IPS-18a (cell line): ENCODE results near the gene ARFIP2.
"Not testable (repeated sequence)": the region's sequence is repeated elsewhere in the genome, so short reads cannot be mapped to it uniquely, and the experiment has no call there.

Source experiments
- H3K27ac ChIP-seq: one replicate; pipeline ENCODE4 v1.5.1; 2013; ENCODE audit warnings: low read length
- H3K27me3 ChIP-seq: one replicate; pipeline ENCODE4 v1.6.1; 2013; ENCODE audit warnings: mild to moderate bottlenecking, low read length; ENCODE audit not compliant: control insufficient read depth, insufficient read depth
- H3K36me3 ChIP-seq: one replicate; pipeline ENCODE4 v1.6.1; 2013; ENCODE audit warnings: low read depth, low read length; ENCODE audit not compliant: control insufficient read depth
- H3K4me1 ChIP-seq: one replicate; pipeline ENCODE4 v1.6.1; 2013; ENCODE audit warnings: low read depth, low read length; ENCODE audit not compliant: control insufficient read depth
- H3K4me3 ChIP-seq: one replicate; pipeline ENCODE4 v1.5.1; 2013; ENCODE audit warnings: low read length
- H3K9ac ChIP-seq: one replicate; pipeline ENCODE4 v1.6.1; 2013; ENCODE audit warnings: mild to moderate bottlenecking, low read length, moderate library complexity
- H3K9me3 ChIP-seq: one replicate; pipeline ENCODE4 v1.6.1; 2013; ENCODE audit warnings: low read depth, low read length; ENCODE audit not compliant: control insufficient read depth

The ARFIP2 gene, protein sequence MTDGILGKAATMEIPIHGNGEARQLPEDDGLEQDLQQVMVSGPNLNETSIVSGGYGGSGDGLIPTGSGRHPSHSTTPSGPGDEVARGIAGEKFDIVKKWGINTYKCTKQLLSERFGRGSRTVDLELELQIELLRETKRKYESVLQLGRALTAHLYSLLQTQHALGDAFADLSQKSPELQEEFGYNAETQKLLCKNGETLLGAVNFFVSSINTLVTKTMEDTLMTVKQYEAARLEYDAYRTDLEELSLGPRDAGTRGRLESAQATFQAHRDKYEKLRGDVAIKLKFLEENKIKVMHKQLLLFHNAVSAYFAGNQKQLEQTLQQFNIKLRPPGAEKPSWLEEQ

DNA sequence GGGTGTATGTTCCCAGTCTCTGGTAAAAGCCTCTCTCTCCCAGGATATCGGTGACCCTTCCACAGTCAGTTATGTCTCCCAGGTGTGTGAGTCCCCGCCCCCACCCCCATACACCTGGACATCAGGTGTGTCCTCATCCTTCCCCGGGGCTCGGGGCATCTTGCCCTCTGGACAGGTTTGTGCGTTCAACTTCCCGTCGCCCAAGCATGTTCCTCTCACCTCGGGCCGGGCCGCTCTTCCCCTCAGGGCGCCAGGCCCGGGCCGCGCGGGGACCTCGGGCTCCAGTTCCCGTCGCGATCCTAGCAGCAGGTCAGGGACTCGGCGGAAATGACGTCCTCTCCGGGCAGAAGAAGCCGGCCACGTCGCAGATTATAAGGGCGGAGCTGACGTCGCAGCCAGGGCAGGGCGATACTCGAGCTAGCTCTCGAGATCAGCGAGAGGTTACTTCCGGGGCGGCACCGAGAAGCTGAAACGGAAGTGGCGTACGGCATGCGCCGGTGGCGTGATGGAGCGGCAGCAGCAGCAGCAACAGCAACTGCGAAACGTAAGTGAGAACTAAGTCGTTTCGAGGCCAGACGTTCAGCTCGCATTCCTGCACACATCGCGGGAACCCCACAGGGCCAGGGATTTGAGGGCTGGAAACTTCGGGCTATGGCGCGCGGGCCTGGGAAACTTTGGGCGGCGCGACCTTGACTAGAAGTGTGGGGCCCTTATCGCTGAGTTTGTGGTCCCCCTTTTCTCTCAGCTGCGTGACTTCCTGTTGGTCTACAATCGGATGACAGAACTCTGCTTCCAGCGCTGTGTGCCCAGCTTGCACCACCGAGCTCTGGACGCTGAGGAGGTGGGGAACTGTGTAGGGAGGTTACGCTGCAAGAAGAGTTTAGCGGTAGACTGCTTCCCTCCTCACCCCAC lies at the start of gene ARFIP2, which contains the start of gene TIMM10B:
TSS of gene ARFIP2 (minus strand) at position 320 of the 912 bp plus-strand sequence. CDS start 910 bp downstream, outside the sequence.
TSS of gene TIMM10B (plus strand) at position 490 of the 912 bp plus-strand sequence. CDS start at position 506, 16 bp downstream.
- no peaks in the 10 kb centered on the region for H3K27me3 ChIP-seq
- H3K36me3 ChIP-seq = peaks cover 62% of the 10 kb centered on the region
- H3K27ac ChIP-seq = peak within 1 kb of the TSS; percentile 66
- peak within 1 kb of the TSS; percentile 95 for H3K9ac ChIP-seq
- peak within 1 kb of the TSS; percentile 94 for H3K4me3 ChIP-seq
- H3K9me3 ChIP-seq = no peaks in the 10 kb centered on the region
- peaks cover 4% of the 10 kb centered on the region for H3K4me1 ChIP-seq

DNA sequence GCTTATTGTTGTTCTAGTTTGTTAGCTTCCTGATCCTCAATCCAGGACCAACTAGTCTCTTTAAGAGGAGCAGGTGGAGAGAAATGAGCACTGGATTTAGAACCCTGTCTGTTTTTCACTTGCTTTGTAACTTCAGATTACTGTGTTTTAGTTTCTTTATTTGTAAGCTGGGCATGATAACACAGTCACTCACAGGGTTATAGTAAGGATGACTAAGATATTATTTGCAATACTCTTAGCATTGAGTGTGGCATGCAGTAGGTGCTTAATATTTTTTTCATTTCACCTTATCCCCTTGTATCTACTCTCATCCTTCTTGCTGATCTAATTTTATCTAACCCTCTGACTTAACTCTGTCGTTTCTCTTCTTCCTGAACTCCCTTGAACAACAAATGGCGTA lies 49.7 kb upstream of the ARFIP2 start:
- Histone ChIP-seq H3K27me3 (no peaks in the 10 kb centered on the region), H3K9me3 (no peaks in the 10 kb centered on the region), H3K4me1 (no peaks in the 10 kb centered on the region), H3K9ac (no peak overlapping the region), H3K4me3 (no peak overlapping the region), H3K27ac (no peak overlapping the region), H3K36me3 (no peaks in the 10 kb centered on the region)

DNA sequence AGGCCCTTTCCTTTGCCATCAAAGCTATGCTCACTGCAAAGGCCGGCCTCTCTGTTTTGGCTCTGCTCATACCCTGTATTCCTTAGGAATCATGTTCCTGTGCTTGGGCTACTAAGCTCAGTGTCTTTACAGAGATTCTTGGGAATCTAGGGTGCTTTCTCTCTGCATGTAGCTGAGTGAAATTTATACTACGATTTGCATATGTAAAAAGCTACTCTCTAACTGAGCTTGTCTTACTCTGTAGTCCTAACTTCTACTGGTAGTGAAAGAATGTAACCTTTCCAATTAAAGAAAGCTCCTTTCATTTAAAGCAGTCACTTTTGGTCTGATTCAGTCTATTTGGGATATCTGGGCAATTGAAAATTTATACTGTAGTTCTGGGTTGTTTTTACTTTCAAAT lies 48.1 kb upstream of the ARFIP2 start:
- Histone ChIP-seq H3K9ac (no peak overlapping the region), H3K4me3 (no peak overlapping the region), H3K27ac (no peak overlapping the region), H3K27me3 (no peaks in the 10 kb centered on the region), H3K4me1 (no peaks in the 10 kb centered on the region), H3K9me3 (no peaks in the 10 kb centered on the region), H3K36me3 (no peaks in the 10 kb centered on the region)

DNA sequence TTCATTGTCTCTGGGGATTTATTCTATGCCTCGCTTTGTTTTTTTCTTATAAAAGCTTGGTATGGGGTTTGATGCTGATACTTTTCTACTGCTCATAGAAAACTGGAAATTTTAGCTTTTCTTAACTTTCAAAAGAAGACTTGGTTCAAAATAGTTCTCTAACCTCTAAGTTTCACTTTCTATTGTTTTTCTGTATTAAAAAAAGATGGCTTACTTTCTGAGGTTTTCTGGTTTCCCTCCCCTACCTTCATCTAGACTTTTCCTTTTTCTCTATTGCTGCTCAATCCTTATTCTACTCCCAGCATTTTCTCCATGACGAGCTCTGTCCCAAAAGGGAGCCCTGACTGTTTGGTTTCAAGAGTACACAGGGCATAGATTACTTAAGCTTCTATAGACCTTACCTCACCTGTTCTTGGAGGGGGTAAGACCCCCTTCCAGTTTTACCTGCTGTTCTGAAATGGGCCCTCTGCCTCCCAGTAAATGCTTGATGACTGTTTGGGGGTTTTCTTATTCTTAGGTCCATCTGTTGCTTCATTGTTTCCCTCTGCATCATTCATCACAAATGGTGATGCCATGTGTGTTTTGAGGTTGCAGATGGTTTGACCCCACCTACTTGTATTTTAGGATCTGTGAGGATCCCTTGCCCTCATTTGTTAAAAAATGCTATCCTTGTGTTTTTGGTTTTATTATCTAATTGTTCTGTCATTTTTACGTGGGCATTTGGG lies 45.4 kb upstream of the ARFIP2 start:
- Histone ChIP-seq H3K4me1 (no peaks in the 10 kb centered on the region), H3K9ac (no peak overlapping the region), H3K27me3 (no peaks in the 10 kb centered on the region), H3K27ac (no peak overlapping the region), H3K36me3 (no peaks in the 10 kb centered on the region), H3K9me3 (no peaks in the 10 kb centered on the region), H3K4me3 (no peak overlapping the region)

DNA sequence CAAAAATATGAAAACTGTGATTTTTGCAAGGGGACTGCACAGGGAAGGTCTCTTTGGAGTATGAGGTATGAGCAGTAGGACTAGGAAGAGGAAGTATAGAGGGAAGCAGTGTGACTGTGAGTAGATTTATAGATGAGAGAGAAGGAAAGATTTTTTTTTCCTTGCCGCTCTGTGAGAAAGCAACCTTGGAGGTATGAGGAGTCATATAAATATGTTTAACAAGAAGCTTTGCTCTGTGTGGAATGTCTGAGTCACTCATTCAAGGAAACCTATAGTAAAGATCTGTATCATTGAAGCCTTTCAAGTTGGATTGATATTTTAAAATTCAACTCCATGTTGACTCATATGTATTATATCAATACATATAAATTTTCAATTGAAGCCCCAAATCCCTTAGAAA lies 42.1 kb upstream of the ARFIP2 start:
- Histone ChIP-seq H3K27ac (no peak overlapping the region), H3K36me3 (peaks cover 6% of the 10 kb centered on the region), H3K9ac (no peak overlapping the region), H3K9me3 (no peaks in the 10 kb centered on the region), H3K27me3 (no peaks in the 10 kb centered on the region), H3K4me3 (no peak overlapping the region), H3K4me1 (no peaks in the 10 kb centered on the region)

DNA sequence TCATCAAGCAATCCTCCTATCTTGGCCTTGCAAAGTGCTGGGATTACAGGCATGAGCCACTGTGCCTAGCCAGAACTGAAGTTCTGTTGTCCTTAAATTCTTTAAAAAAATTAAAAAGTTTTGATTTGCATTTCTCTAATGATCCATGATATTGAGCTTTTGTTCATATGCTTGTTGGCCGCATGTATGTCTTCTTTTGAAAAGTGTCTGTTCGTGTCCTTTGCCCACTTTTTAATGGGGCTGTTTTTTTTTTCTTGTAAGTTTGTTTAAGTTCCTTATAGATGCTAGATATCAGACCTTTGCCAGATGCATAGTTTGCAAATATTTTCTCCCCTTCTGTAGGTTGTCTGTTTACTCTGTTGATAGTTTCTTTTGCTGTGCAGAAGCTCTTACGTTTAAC lies 40.8 kb upstream of the ARFIP2 start:
- H3K4me3 ChIP-seq, H3K27me3 ChIP-seq, H3K36me3 ChIP-seq, H3K9me3 ChIP-seq, H3K27ac ChIP-seq, H3K4me1 ChIP-seq, H3K9ac ChIP-seq: not testable (repeated sequence)

DNA sequence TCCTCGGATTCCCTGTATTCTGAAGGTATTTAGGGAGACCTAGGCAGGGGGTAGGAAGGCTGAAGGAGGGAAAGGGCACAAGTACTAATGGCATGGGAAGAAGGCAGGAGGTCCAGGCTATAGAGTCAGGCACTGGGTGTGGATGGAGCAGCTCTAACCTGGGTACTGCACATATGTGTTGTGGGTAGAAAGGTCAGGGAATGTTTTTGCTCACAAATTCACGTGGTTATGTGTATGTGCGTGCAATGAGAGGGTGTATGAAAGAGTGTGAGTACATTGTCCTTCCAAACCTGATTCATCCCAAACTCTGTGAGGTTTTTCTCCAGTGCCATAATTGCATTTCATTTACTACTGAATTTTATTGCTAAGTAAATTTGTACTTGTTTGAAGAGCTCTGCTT lies 39.1 kb upstream of the ARFIP2 start:
- Histone ChIP-seq H3K4me3 (no peak overlapping the region), H3K27me3 (no peaks in the 10 kb centered on the region), H3K36me3 (peaks cover 6% of the 10 kb centered on the region), H3K27ac (no peak overlapping the region), H3K9ac (no peak overlapping the region), H3K4me1 (no peaks in the 10 kb centered on the region), H3K9me3 (no peaks in the 10 kb centered on the region)

DNA sequence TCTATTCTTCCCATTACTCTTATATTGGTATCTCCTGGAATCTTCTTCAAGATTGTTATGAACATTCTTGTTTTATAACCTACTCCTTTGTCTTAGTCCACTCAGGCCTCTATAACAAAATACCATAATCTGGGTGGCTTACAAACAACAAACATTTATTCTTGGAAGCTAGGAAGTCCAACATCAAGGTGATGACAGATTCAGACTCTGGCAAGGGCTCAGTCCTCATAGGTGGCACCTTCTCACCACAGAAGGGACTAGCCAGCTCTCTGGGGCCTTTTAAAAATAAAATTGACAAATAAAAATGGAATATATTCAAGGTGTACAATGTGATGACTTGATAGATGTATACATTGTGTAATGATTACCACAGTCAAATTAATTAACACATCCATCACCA lies 35.7 kb upstream of the ARFIP2 start:
- H3K9me3 ChIP-seq = no peaks in the 10 kb centered on the region
- no peak overlapping the region for H3K9ac ChIP-seq
- H3K27ac ChIP-seq = no peak overlapping the region
- H3K36me3 ChIP-seq = peaks cover 6% of the 10 kb centered on the region
- H3K27me3 ChIP-seq = no peaks in the 10 kb centered on the region
- H3K4me1 ChIP-seq = no peaks in the 10 kb centered on the region
- no peak overlapping the region for H3K4me3 ChIP-seq

DNA sequence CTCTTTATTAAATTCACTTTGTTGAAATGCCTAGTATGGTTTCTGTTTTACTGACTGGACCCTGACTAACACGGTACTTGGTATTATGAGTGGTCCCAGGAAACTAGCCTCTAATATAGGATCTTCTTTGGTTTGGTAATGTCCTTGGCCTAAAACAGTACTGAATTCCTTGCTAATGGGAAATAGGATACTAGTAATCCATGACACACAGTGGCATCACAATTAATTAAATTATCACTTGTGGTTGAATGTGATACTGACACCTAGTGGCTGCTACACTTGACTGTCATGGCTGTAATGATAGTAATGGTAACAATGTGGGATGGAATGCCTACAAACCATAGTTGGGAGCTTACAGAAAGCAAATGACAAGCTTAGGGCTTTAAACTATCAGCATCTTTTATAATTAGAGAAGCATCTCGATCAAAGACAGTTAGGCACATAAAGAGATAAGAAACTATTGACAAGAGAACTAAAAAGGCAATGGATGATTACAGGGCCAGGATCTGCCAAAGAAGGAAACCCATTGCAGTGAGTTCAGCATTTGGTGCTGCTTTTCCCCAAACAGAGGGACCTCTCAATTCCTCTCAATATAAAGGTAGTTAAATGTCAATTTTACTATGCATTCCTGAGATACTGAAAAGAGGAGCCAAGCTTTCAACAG lies 24.6 kb upstream of the ARFIP2 start:
- H3K9me3 ChIP-seq = no peaks in the 10 kb centered on the region
- H3K27me3 ChIP-seq = no peaks in the 10 kb centered on the region
- H3K4me3 ChIP-seq = no peak overlapping the region
- no peaks in the 10 kb centered on the region for H3K4me1 ChIP-seq
- H3K27ac ChIP-seq = no peak overlapping the region
- no peak overlapping the region for H3K9ac ChIP-seq
- H3K36me3 ChIP-seq = no peaks in the 10 kb centered on the region

DNA sequence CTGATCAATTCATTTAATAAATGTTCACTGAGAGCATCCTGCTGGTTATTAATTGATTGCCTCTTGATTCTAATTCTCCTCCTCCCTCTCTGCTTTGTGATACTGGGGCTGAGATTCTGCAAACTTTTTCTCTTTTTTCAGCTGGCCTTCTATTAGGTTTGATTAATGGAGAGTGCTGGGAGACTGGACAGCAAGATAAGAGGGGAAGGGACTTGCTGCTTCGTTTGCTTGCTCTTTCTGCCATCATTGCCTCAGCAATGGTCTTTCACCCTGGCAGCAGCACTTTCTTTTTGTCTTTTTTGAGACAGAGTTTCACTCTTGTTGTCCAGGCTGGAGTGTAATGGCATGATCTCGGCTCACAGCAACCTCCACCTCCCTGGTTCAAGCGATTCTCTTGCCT lies 23.0 kb upstream of the ARFIP2 start:
- Histone ChIP-seq H3K4me1 (no peaks in the 10 kb centered on the region), H3K36me3 (no peaks in the 10 kb centered on the region), H3K27ac (no peak overlapping the region), H3K27me3 (no peaks in the 10 kb centered on the region), H3K9ac (no peak overlapping the region), H3K4me3 (no peak overlapping the region), H3K9me3 (no peaks in the 10 kb centered on the region)

DNA sequence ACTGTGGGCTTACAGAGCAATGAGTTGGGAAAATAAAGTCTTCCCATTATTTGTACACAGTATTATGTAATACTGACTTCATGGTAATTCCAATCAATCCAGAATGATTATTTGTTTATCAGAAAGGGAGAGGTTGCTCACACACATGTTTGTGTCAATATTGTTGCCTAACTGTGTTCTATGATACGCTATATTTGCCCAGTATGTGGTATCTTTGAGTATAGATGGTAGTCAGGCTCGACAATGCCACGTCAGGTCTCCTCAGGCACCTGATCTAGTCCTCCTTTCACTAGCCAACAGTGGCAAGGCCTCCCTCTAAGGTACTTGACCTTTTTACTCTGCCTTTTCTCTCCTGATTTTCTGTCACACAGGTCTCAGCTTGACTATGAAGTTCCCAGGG lies 21.3 kb upstream of the ARFIP2 start:
- Histone ChIP-seq H3K4me3 (no peak overlapping the region), H3K27me3 (no peaks in the 10 kb centered on the region)

More for the DNA sequence above, 21.3 kb upstream of the ARFIP2 start:
- H3K4me1 ChIP-seq = peaks cover 3% of the 10 kb centered on the region
- H3K9ac ChIP-seq = no peak overlapping the region
- no peak overlapping the region for H3K27ac ChIP-seq
- H3K36me3 ChIP-seq = no peaks in the 10 kb centered on the region
- H3K9me3 ChIP-seq = no peaks in the 10 kb centered on the region
